ENCODE data around the gene OBSCN.

DNA sequence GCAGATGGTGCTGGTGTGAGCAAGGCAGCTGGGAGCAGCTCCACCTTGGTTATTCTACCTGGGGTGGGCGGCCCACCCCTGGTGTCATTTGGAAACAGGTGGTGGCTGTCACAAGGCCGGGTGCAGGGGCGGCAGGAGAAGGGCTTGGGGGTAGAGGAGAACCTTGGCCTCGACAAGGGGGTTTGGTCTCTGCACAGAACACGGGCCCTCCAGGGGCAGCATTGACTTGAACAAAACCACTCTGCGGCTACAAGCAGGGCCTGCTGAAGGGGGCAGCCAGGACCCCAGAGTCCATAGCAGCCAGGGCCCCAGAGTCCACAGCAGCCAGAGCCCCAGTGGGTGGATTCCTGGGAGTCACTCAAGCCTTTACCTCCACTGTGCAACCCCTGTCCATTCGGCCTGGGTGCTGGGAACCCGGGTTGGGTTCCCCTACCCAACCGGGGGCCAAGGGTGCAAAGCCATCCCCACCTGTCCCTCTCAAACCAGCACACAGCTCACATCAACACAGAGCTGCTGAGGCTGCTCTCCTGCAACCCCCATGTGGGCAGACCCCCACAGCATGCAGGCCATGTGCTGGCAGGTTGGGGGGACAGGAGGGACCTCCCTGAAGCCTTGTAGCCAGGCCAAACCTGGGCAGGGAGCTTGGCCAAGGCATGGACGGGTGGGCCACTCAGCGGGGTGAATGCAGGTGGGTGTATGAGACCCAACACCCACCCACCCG lies 191.1 kb downstream of the OBSCN start:
- no peak for TF ChIP-seq CTCF (IDR thresholded peaks at IDR 0.05)
- TF ChIP-seq ZFX (IDR thresholded peaks at IDR 0.05; ENCODE audit: borderline replicate concordance) = no peak

Data from 22Rv1 (cell line).